H9 (cell line): Measurements from ENCODE around the gene TRNT1. TPM values are rescaled to one million over a fixed set of nuclear protein-coding genes. Genes with fewer than 3 reads are reported as not detected.

ENCODE experiments used
- DNase-seq: peaks from one replicate; pipeline ENCODE4 v3.0.0-alpha.2; 2017
- H2AFZ ChIP-seq: one replicate; pipeline ENCODE4 v1.6.1; 2013; ENCODE audit warnings: mild to moderate bottlenecking, low read length, control low read depth, moderate library complexity
- H2AK5ac ChIP-seq: 2 replicates; pipeline ENCODE4 v1.6.1; 2013; ENCODE audit warnings: low read length, control low read depth, mixed read lengths; ENCODE audit not compliant: insufficient read length
- H2BK120ac ChIP-seq: one replicate; pipeline ENCODE4 v1.6.1; 2013; ENCODE audit warnings: low read depth, mild to moderate bottlenecking, low read length, control low read depth, inconsistent platforms; ENCODE audit not compliant: poor library complexity, severe bottlenecking
- H2BK12ac ChIP-seq: 2 replicates; pipeline ENCODE4 v1.6.1; 2013; ENCODE audit warnings: low read length, control low read depth, mixed read lengths, low read depth; ENCODE audit not compliant: insufficient read length
- H2BK15ac ChIP-seq: 2 replicates; pipeline ENCODE4 v1.6.1; 2013; ENCODE audit warnings: low read depth, low read length, control low read depth
- H2BK20ac ChIP-seq: one replicate; pipeline ENCODE4 v1.6.1; 2013; ENCODE audit warnings: low read depth, mild to moderate bottlenecking, low read length, control low read depth, inconsistent platforms; ENCODE audit not compliant: poor library complexity, severe bottlenecking
- H2BK5ac ChIP-seq: 2 replicates; pipeline ENCODE4 v1.6.1; 2013; ENCODE audit warnings: low read length, control low read depth, mixed read lengths; ENCODE audit not compliant: insufficient read length
- H3K14ac ChIP-seq: 2 replicates; pipeline ENCODE4 v1.6.1; 2013; ENCODE audit warnings: low read length, control low read depth; ENCODE audit not compliant: insufficient read depth
- H3K18ac ChIP-seq: 2 replicates; pipeline ENCODE4 v1.6.1; 2013; ENCODE audit warnings: low read depth, mild to moderate bottlenecking, mixed read lengths, low read length, control low read depth; ENCODE audit not compliant: insufficient read length
- H3K23ac ChIP-seq: 2 replicates; pipeline ENCODE4 v1.6.1; 2013; ENCODE audit warnings: low read length, control low read depth, mixed read lengths, low read depth; ENCODE audit not compliant: insufficient read length
- H3K23me2 ChIP-seq: 2 replicates; pipeline ENCODE4 v1.6.1; 2013; ENCODE audit warnings: low read depth, mild to moderate bottlenecking, mixed read lengths, low read length, control low read depth; ENCODE audit not compliant: insufficient read length, poor library complexity, severe bottlenecking
- H3K27ac ChIP-seq: 2 replicates; pipeline ENCODE4 v1.5.1; 2013; ENCODE audit warnings: low read length, control low read depth, mixed read lengths, low read depth; ENCODE audit not compliant: insufficient read length
- H3K27me3 ChIP-seq: 2 replicates; pipeline ENCODE4 v1.6.1; 2013; ENCODE audit warnings: low read length, control low read depth, inconsistent platforms; ENCODE audit not compliant: insufficient read depth
- H3K4ac ChIP-seq: 2 replicates; pipeline ENCODE4 v1.6.1; 2013; ENCODE audit warnings: low read depth, mild to moderate bottlenecking, control low read depth, inconsistent platforms, low read length, moderate library complexity
- H3K4me1 ChIP-seq: 2 replicates; pipeline ENCODE4 v1.6.1; 2013; ENCODE audit warnings: low read length, control low read depth, inconsistent platforms; ENCODE audit not compliant: insufficient read depth
- H3K4me2 ChIP-seq: 2 replicates; pipeline ENCODE4 v1.6.1; 2013; ENCODE audit warnings: low read length, control low read depth, mixed read lengths; ENCODE audit not compliant: insufficient read length, insufficient read depth
- H3K56ac ChIP-seq: 2 replicates; pipeline ENCODE4 v1.6.1; 2013; ENCODE audit warnings: low read depth, mild to moderate bottlenecking, mixed read lengths, low read length, control low read depth; ENCODE audit not compliant: insufficient read length
- H3K79me1 ChIP-seq: 2 replicates; pipeline ENCODE4 v1.6.1; 2013; ENCODE audit warnings: low read depth, mild to moderate bottlenecking, moderate library complexity, low read length, control low read depth, inconsistent platforms; ENCODE audit not compliant: insufficient read depth, poor library complexity, severe bottlenecking
- H3K79me2 ChIP-seq: 2 replicates; pipeline ENCODE4 v1.6.1; 2013; ENCODE audit warnings: low read length, control low read depth, inconsistent platforms; ENCODE audit not compliant: insufficient read depth
- H3K9ac ChIP-seq: 2 replicates; pipeline ENCODE4 v1.6.1; 2013; ENCODE audit warnings: low read length, control low read depth, mixed read lengths; ENCODE audit not compliant: insufficient read length; ENCODE audit errors: extremely low read depth
- H3K9me3 ChIP-seq: one replicate; pipeline ENCODE4 v1.6.1; 2013; ENCODE audit warnings: low read depth, low read length, inconsistent platforms; ENCODE audit not compliant: control insufficient read depth
- H3T11ph ChIP-seq: one replicate; pipeline ENCODE4 v1.6.1; 2013; ENCODE audit warnings: mild to moderate bottlenecking, low read length, control low read depth, inconsistent platforms
- H4K20me1 ChIP-seq: one replicate; pipeline ENCODE4 v1.6.1; 2013; ENCODE audit not compliant: control insufficient read depth, insufficient read length, insufficient read depth
- H4K5ac ChIP-seq: 2 replicates; pipeline ENCODE4 v1.6.1; 2013; ENCODE audit warnings: low read depth, mild to moderate bottlenecking, mixed read lengths, low read length, control low read depth; ENCODE audit not compliant: insufficient read length
- H4K8ac ChIP-seq: replicated peaks from 2 replicates; pipeline ENCODE4 v1.6.1; 2013; ENCODE audit warnings: low read length, control low read depth, mixed read lengths, low read depth; ENCODE audit not compliant: insufficient read length
- H4K91ac ChIP-seq: 2 replicates; pipeline ENCODE4 v1.6.1; 2013; ENCODE audit warnings: low read depth, mild to moderate bottlenecking, moderate library complexity, mixed read lengths, low read length, control low read depth; ENCODE audit not compliant: insufficient read length
- H3K27ac Mint-ChIP-seq, 3 experiments: 2 replicates in 2 of 3; 3 replicates in 1 of 3; pipeline ENCODE4 v1.8.0; 2020 to 2021; ENCODE audit warnings: mixed read lengths in 3 of 3, mild to moderate bottlenecking in 1 of 3, moderate library complexity in 1 of 3
- H3K27me3 Mint-ChIP-seq: 2 replicates; pipeline ENCODE4 v1.8.0; 2021; ENCODE audit warnings: low read depth, mild to moderate bottlenecking, moderate library complexity, mixed read lengths
- H3K36me3 Mint-ChIP-seq, 3 experiments: 2 replicates in 2 of 3; 3 replicates in 1 of 3; pipeline ENCODE4 v1.8.0; 2020 to 2021; ENCODE audit warnings: low read depth in 3 of 3, mixed read lengths in 3 of 3; ENCODE audit not compliant: insufficient read depth in 1 of 3
- H3K4me1 Mint-ChIP-seq, 2 experiments: 2 replicates each; pipeline ENCODE4 v1.8.0; 2020; ENCODE audit warnings: mixed read lengths in 2 of 2
- H3K4me3 Mint-ChIP-seq, 2 experiments: 2 replicates in 1 of 2; 3 replicates in 1 of 2; pipeline ENCODE4 v1.8.0; 2020 to 2021; ENCODE audit warnings: mild to moderate bottlenecking in 2 of 2, mixed read lengths in 2 of 2, moderate library complexity in 1 of 2
- H3K9me3 Mint-ChIP-seq, 2 experiments: 2 replicates in 1 of 2; 3 replicates in 1 of 2; pipeline ENCODE4 v1.8.0; 2020; ENCODE audit warnings: mild to moderate bottlenecking in 2 of 2, mixed read lengths in 2 of 2, moderate library complexity in 1 of 2
- CTCF ChIP-seq: fragments of 200-600 bp; sonication (generic); conservative IDR thresholded peaks from 3 replicates; pipeline ENCODE4 v1.8.0; 2021; ENCODE audit warnings: antibody characterized with exemption, mild to moderate bottlenecking
- WGBS: extraction: QIAGEN DNeasy Blood & Tissue Kit; methylation state at CpG from one replicate; pipeline ENCODE4 v1.1.7; 2013; ENCODE audit warnings: missing lambda C conversion rate, low lambda C conversion rate, mixed read lengths; ENCODE audit not compliant: insufficient read length; ENCODE audit errors: extremely low coverage; 5-methylcytosine and 5-hydroxymethylcytosine counted together
- total RNA-seq: library from RNA; stranded (reverse); gene quantifications from 2 replicates; pipeline ENCODE4 v1.2.1, GENCODE V29; 2021

The TRNT1 gene
- total RNA-seq, 1 experiment from 2014 or later: 49.2 TPM

- WGBS: no CpG with 5 or more reads among the region's 56 CpGs
- no peak within 1 kb of the TSS for H3K27ac ChIP-seq
Measured at GRCh38 chr3:3179407-3180094, 52.8 kb downstream of the TRNT1 start, which contains the start of gene CRBN. CRBN (minus strand) TSS chr3:3179691; CDS start chr3:3179687, 4 bp downstream.

More at GRCh38 chr3:3179407-3180094, 52.8 kb downstream of the TRNT1 start, which contains the start of gene CRBN:
- no peak within 1 kb of the TSS for H3T11ph ChIP-seq
- Mint-ChIP-seq H3K4me1 (peaks cover 10 to 14% of the 10 kb centered on the region in 2 experiments), H3K27ac (peak within 1 kb of the TSS in 1 of 3 experiments; percentile 85; a peak in 3 of 7 replicates), H3K27me3 (peaks cover 26% of the 10 kb centered on the region), H3K9me3 (no peaks in the 10 kb centered on the region), H3K4me3 (peak within 1 kb of the TSS; percentile 80 to 92), H3K36me3 (peaks cover 3 to 12% (median 9%) of the 10 kb centered on the region in 3 experiments; a peak in 5 of 7 replicates)
- no peak within 1 kb of the TSS for H4K8ac ChIP-seq
- H2AFZ ChIP-seq: no peak within 1 kb of the TSS
- no peak within 1 kb of the TSS for H2BK120ac ChIP-seq
- H3K14ac ChIP-seq: peak within 1 kb of the TSS; percentile 88
- H3K79me1 ChIP-seq: peaks cover 10% of the 10 kb centered on the region
- H2BK20ac ChIP-seq: no peak within 1 kb of the TSS
- H4K5ac ChIP-seq: no peak within 1 kb of the TSS
- H3K18ac ChIP-seq: peak within 1 kb of the TSS; percentile 46
- H2BK5ac ChIP-seq: no peak within 1 kb of the TSS
- DNase-seq: peak; percentile 89
- no peaks in the 10 kb centered on the region for H3K23me2 ChIP-seq
- peak within 1 kb of the TSS; percentile 83 for H3K9ac ChIP-seq
- no peak within 1 kb of the TSS for H2AK5ac ChIP-seq
- no peak within 1 kb of the TSS for H3K56ac ChIP-seq
- no peak within 1 kb of the TSS for H3K23ac ChIP-seq
- no peak within 1 kb of the TSS for H4K91ac ChIP-seq
- TF ChIP-seq CTCF: peak; percentile 98
- H3K79me2 ChIP-seq: peaks cover 12% of the 10 kb centered on the region; the same call in 1 of the 2 replicates
- no peaks in the 10 kb centered on the region for H3K9me3 ChIP-seq
- H3K4me2 ChIP-seq: peak within 1 kb of the TSS; percentile 100
- no peaks in the 10 kb centered on the region for H3K27me3 ChIP-seq
- H4K20me1 ChIP-seq: no peaks in the 10 kb centered on the region
- no peak within 1 kb of the TSS for H3K4ac ChIP-seq
- H2BK12ac ChIP-seq: no peak within 1 kb of the TSS
- H3K4me1 ChIP-seq: peaks cover 4% of the 10 kb centered on the region; the same call in 1 of the 2 replicates
- H2BK15ac ChIP-seq: no peak within 1 kb of the TSS
